ENCODE measurements around the gene RPS14. TPM values are rescaled to one million over a fixed set of nuclear protein-coding genes. Genes with fewer than 3 reads are reported as not detected.

RPS14 gene
- total and polyA plus RNA-seq, 9 of the 15 experiments (the other 6 are each of a cell fraction or from before 2014, with no cell fraction given): 1,824 to 5,983 (median 3,017) TPM

Other genes starting within 250 kb of the RPS14 start
- gene CAMK2A, start 160.0 kb downstream of the RPS14 start, total RNA-seq (2014; rRNA removed): 0.18 TPM in 1 of 2 replicates, not detected in the other
- not detected in 2 replicates for gene CAMK2A, start 160.0 kb downstream of the RPS14 start, total RNA-seq (2014; rRNA removed; fragmentation: Illumina TruSeq; extraction: Trizol)
- 0.04 TPM in 2 replicates for gene CAMK2A, start 160.0 kb downstream of the RPS14 start, total RNA-seq (2015; rRNA removed; fragmentation: Illumina TruSeq; extraction: Trizol)
- gene CAMK2A, start 160.0 kb downstream of the RPS14 start, total RNA-seq (2021): 0.13 TPM in 1 of 2 replicates, not detected in the other
- gene CAMK2A, start 160.0 kb downstream of the RPS14 start, polyA plus RNA-seq (2011; rRNA removed): not detected in 2 replicates
- gene CAMK2A, start 160.0 kb downstream of the RPS14 start, polyA plus RNA-seq (2014; fragmentation: Illumina TruSeq; extraction: Trizol): 0.10 TPM in 1 of 2 replicates, not detected in the other
- gene CAMK2A, start 160.0 kb downstream of the RPS14 start, polyA plus RNA-seq (2014; fragmentation: Nextera tagmentation; extraction: Ambion mirVana): not detected
- 0.01 and 0.28 TPM in 2 replicates for gene CAMK2A, start 160.0 kb downstream of the RPS14 start, polyA plus RNA-seq (2014; rRNA removed)
- gene ARSI, start 146.8 kb downstream of the RPS14 start, total RNA-seq (2014; rRNA removed): 0.12 TPM in 1 of 2 replicates, not detected in the other
- gene ARSI, start 146.8 kb downstream of the RPS14 start, total RNA-seq (2014; rRNA removed; fragmentation: Illumina TruSeq; extraction: Trizol): not detected in 2 replicates
- not detected in 2 replicates for gene ARSI, start 146.8 kb downstream of the RPS14 start, total RNA-seq (2015; rRNA removed; fragmentation: Illumina TruSeq; extraction: Trizol)
- gene ARSI, start 146.8 kb downstream of the RPS14 start, total RNA-seq (2021): 0.04 TPM in 2 replicates
- 0.07 TPM in 1 of 2 replicates, not detected in the other for gene ARSI, start 146.8 kb downstream of the RPS14 start, polyA plus RNA-seq (2011; rRNA removed)
- not detected in 2 replicates for gene ARSI, start 146.8 kb downstream of the RPS14 start, polyA plus RNA-seq (2014; fragmentation: Illumina TruSeq; extraction: Trizol)
- gene ARSI, start 146.8 kb downstream of the RPS14 start, polyA plus RNA-seq (2014; fragmentation: Nextera tagmentation; extraction: Ambion mirVana): not detected
- gene ARSI, start 146.8 kb downstream of the RPS14 start, polyA plus RNA-seq (2014; rRNA removed): not detected in 2 replicates
- gene TCOF1, start 92.0 kb downstream of the RPS14 start, total RNA-seq (2014; rRNA removed): 75.9 and 93.5 TPM in 2 replicates
- 49.7 and 61.8 TPM in 2 replicates for gene TCOF1, start 92.0 kb downstream of the RPS14 start, total RNA-seq (2014; rRNA removed; fragmentation: Illumina TruSeq; extraction: Trizol)
- 61.7 and 65.3 TPM in 2 replicates for gene TCOF1, start 92.0 kb downstream of the RPS14 start, total RNA-seq (2015; rRNA removed; fragmentation: Illumina TruSeq; extraction: Trizol)
- 122 and 134 TPM in 2 replicates for gene TCOF1, start 92.0 kb downstream of the RPS14 start, total RNA-seq (2021)
- 20.7 and 23.9 TPM in 2 replicates for gene TCOF1, start 92.0 kb downstream of the RPS14 start, polyA plus RNA-seq (2011; rRNA removed)
- gene TCOF1, start 92.0 kb downstream of the RPS14 start, polyA plus RNA-seq (2014; fragmentation: Illumina TruSeq; extraction: Trizol): 98.6 and 113 TPM in 2 replicates
- 10 to 100 TPM in 1 of 2 experiments, 1 to 10 TPM in 1; 9.8 to 17.3 TPM for gene TCOF1, start 92.0 kb downstream of the RPS14 start, polyA plus RNA-seq (2014; fragmentation: Nextera tagmentation; extraction: Ambion mirVana)
- 53.9 and 64.1 TPM in 2 replicates for gene TCOF1, start 92.0 kb downstream of the RPS14 start, polyA plus RNA-seq (2014; rRNA removed)
- 1.00 and 1.1 TPM in 2 replicates for gene CD74, start 36.8 kb downstream of the RPS14 start, total RNA-seq (2014; rRNA removed)
- gene CD74, start 36.8 kb downstream of the RPS14 start, total RNA-seq (2014; rRNA removed; fragmentation: Illumina TruSeq; extraction: Trizol): 0.18 TPM in 1 of 2 replicates, not detected in the other
- gene CD74, start 36.8 kb downstream of the RPS14 start, total RNA-seq (2015; rRNA removed; fragmentation: Illumina TruSeq; extraction: Trizol): 0.65 and 0.87 TPM in 2 replicates
- 4.8 and 6.0 TPM in 2 replicates for gene CD74, start 36.8 kb downstream of the RPS14 start, total RNA-seq (2021)
- gene CD74, start 36.8 kb downstream of the RPS14 start, polyA plus RNA-seq (2011; rRNA removed): 0.07 and 0.22 TPM in 2 replicates
- gene CD74, start 36.8 kb downstream of the RPS14 start, polyA plus RNA-seq (2014; fragmentation: Illumina TruSeq; extraction: Trizol): 0.40 and 1.1 TPM in 2 replicates
- gene CD74, start 36.8 kb downstream of the RPS14 start, polyA plus RNA-seq (2014; fragmentation: Nextera tagmentation; extraction: Ambion mirVana): under 1 TPM; 0.21 to 0.24 TPM
- 0.32 and 1.9 TPM in 2 replicates for gene CD74, start 36.8 kb downstream of the RPS14 start, polyA plus RNA-seq (2014; rRNA removed)
- gene NDST1, start 58.4 kb upstream of the RPS14 start, total RNA-seq (2014; rRNA removed): 14.0 and 15.3 TPM in 2 replicates
- gene NDST1, start 58.4 kb upstream of the RPS14 start, total RNA-seq (2014; rRNA removed; fragmentation: Illumina TruSeq; extraction: Trizol): 7.4 and 8.7 TPM in 2 replicates
- 9.9 and 11.5 TPM in 2 replicates for gene NDST1, start 58.4 kb upstream of the RPS14 start, total RNA-seq (2015; rRNA removed; fragmentation: Illumina TruSeq; extraction: Trizol)
- 43.2 and 47.9 TPM in 2 replicates for gene NDST1, start 58.4 kb upstream of the RPS14 start, total RNA-seq (2021)
- 9.7 and 17.1 TPM in 2 replicates for gene NDST1, start 58.4 kb upstream of the RPS14 start, polyA plus RNA-seq (2011; rRNA removed)
- 18.4 and 19.9 TPM in 2 replicates for gene NDST1, start 58.4 kb upstream of the RPS14 start, polyA plus RNA-seq (2014; fragmentation: Illumina TruSeq; extraction: Trizol)
- under 1 TPM; 0.38 to 0.39 TPM for gene NDST1, start 58.4 kb upstream of the RPS14 start, polyA plus RNA-seq (2014; fragmentation: Nextera tagmentation; extraction: Ambion mirVana)
- 12.0 and 14.1 TPM in 2 replicates for gene NDST1, start 58.4 kb upstream of the RPS14 start, polyA plus RNA-seq (2014; rRNA removed)
- gene SYNPO, start 190.9 kb upstream of the RPS14 start, total RNA-seq (2014; rRNA removed): 0.04 TPM in 1 of 2 replicates, not detected in the other
- not detected in 2 replicates for gene SYNPO, start 190.9 kb upstream of the RPS14 start, total RNA-seq (2014; rRNA removed; fragmentation: Illumina TruSeq; extraction: Trizol)
- not detected in 2 replicates for gene SYNPO, start 190.9 kb upstream of the RPS14 start, total RNA-seq (2015; rRNA removed; fragmentation: Illumina TruSeq; extraction: Trizol)
- 0.31 and 0.36 TPM in 2 replicates for gene SYNPO, start 190.9 kb upstream of the RPS14 start, total RNA-seq (2021)
- gene SYNPO, start 190.9 kb upstream of the RPS14 start, polyA plus RNA-seq (2011; rRNA removed): 0.03 and 0.05 TPM in 2 replicates
- gene SYNPO, start 190.9 kb upstream of the RPS14 start, polyA plus RNA-seq (2014; fragmentation: Illumina TruSeq; extraction: Trizol): 0.03 and 0.10 TPM in 2 replicates
- under 1 TPM in 1 of 2 experiments, not detected in 1; 0.03 TPM for gene SYNPO, start 190.9 kb upstream of the RPS14 start, polyA plus RNA-seq (2014; fragmentation: Nextera tagmentation; extraction: Ambion mirVana)
- gene SYNPO, start 190.9 kb upstream of the RPS14 start, polyA plus RNA-seq (2014; rRNA removed): 0.01 TPM in 1 of 2 replicates, not detected in the other
- gene MYOZ3, start 211.5 kb upstream of the RPS14 start, total RNA-seq (2014; rRNA removed): not detected in 2 replicates
- not detected in 2 replicates for gene MYOZ3, start 211.5 kb upstream of the RPS14 start, total RNA-seq (2014; rRNA removed; fragmentation: Illumina TruSeq; extraction: Trizol)
- not detected in 2 replicates for gene MYOZ3, start 211.5 kb upstream of the RPS14 start, total RNA-seq (2015; rRNA removed; fragmentation: Illumina TruSeq; extraction: Trizol)
- not detected in 2 replicates for gene MYOZ3, start 211.5 kb upstream of the RPS14 start, total RNA-seq (2021)
- not detected in 2 replicates for gene MYOZ3, start 211.5 kb upstream of the RPS14 start, polyA plus RNA-seq (2011; rRNA removed)
- gene MYOZ3, start 211.5 kb upstream of the RPS14 start, polyA plus RNA-seq (2014; fragmentation: Illumina TruSeq; extraction: Trizol): not detected in 2 replicates
- gene MYOZ3, start 211.5 kb upstream of the RPS14 start, polyA plus RNA-seq (2014; fragmentation: Nextera tagmentation; extraction: Ambion mirVana): not detected
- not detected in 2 replicates for gene MYOZ3, start 211.5 kb upstream of the RPS14 start, polyA plus RNA-seq (2014; rRNA removed)